ENCODE data around the gene RAET1L.
A peak's percentile ranks its signal among the peaks of the same experiment; 100 is the strongest.
"Not testable (repeated sequence)": the region's sequence is repeated elsewhere in the genome, so short reads cannot be mapped to it uniquely, and the experiment has no call there.

The RAET1L gene

DNA sequence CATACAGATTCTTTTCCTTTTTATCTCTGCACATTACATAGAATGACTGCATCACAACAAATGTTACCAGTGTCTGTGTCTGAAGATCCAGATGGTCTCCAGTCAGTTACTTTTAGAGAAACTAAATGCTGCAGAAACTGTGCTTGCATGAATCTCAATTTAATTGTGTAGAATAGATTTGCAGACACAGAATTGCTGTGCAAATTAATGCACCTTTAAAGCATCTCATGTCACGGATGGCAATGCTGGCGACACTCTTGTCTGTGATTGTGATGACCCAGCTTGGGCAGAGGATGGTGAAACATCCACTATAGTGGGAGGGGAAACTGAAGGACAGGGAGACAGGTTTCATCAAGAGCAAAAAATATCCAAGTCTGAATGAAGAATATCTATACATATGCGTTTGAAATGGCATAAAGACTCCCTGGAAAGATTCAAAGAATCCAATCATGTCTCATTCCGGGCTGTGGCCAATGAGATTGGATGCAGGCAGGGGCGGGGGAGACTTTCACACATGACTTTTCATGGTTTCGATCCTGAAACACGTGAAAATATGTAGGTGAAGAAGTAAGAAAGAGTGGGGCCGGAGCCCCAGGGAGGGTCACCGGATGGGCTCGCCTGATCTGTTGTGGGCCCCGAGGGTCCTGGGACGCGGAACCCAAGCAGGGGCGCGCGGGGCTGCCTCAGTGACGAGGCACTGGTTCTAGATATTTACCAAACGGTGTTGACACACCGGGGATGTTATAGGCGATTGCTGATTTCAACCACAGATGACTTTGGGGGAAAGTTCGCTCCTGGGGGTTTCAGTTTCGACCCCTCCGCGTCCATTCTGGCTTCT, 11.3 kb downstream of the RAET1L start:
- Mint-ChIP-seq H3K4me3 (peak overlapping the region; percentile 75), H3K27me3 (peaks cover 66% of the 10 kb centered on the region), H3K4me1 (peaks cover 13% of the 10 kb centered on the region)
- H3K27ac Mint-ChIP-seq, H3K9me3 Mint-ChIP-seq, H3K36me3 Mint-ChIP-seq: not testable (repeated sequence)

DNA sequence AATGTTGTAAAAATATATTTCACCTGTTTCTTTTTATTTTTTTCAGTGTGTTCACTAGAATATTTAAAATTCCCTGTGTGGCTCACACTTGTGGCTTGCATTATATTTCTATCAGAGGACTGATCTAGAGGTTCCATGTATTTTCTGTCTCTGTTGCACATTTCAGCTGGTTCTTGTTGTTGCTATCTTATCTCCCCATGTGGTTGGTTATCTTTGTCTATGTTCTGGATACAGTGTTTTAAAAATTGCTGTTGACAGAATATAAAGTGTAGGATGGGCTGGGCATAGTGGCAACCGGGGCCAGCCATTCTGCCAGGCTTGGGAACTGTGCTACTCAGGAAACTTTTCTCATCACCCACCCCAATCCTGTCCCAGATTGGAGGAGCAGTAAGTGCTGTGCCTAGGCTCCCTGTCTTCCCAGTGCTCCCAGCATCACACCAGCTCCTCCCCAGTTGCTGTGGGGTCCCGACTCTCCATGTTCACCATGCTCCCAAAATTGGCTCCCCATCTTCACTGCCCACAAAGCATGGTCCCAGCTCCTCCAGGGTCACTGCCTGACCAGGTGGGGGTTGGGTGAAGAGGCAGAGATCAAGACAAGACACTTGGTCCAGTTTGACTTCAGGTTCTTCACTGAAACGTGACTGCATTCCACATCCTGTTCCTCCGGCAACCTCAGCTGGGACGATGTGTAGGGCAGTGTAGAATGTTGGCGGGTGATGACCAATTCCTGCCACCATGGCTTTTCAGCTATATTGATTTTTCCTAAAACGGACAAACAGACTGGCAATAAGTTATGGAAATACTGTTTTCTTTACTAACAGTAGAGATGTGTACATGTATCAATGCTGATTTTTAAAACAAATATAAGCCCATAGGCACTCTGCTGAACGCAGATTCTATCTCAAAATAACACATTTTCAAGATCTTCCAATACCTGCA, 12.2 kb downstream of the RAET1L start:
- H3K4me3 Mint-ChIP-seq, result not testable (repeated sequence)

DNA sequence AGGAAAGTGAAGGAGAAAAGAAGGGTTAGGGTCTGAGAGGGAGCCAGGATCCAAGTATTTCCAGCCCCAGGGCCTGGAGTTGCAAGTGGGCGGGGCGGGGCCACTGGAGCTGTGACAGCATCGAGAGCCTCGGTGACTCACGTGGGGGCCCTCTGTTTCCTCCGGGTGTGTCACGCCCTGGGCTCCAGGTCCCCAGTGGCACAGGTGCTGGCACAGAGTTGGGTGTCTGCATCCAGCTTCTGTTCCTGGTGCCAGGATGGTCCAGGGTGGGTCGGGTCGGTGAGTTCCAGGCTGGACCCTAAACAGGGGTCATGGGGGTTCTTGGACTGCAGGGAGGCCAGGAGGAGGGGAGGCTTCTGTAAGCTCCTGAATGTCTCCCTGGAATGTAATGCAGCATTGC, 16.7 kb downstream of the RAET1L start:
- no peak overlapping the region for H3K27ac Mint-ChIP-seq
- no peaks in the 10 kb centered on the region for H3K9me3 Mint-ChIP-seq
- peaks cover 40% of the 10 kb centered on the region for H3K27me3 Mint-ChIP-seq
- H3K4me1 Mint-ChIP-seq, result peaks cover 18% of the 10 kb centered on the region
- H3K36me3 Mint-ChIP-seq, result no peaks in the 10 kb centered on the region
- no peak overlapping the region for H3K4me3 Mint-ChIP-seq

More for the DNA sequence above, 12.2 kb downstream of the RAET1L start:
- H3K36me3 Mint-ChIP-seq, H3K27ac Mint-ChIP-seq, H3K9me3 Mint-ChIP-seq: not testable (repeated sequence)
- Mint-ChIP-seq H3K27me3 (peaks cover 70% of the 10 kb centered on the region), H3K4me1 (peaks cover 13% of the 10 kb centered on the region)

GRCh38 chr6:150006961-150007464, 18.3 kb downstream of the RAET1L start:
- H3K27ac Mint-ChIP-seq, result no peak overlapping the region
- no peaks in the 10 kb centered on the region for H3K36me3 Mint-ChIP-seq
- no peak overlapping the region for H3K4me3 Mint-ChIP-seq
- H3K4me1 Mint-ChIP-seq, result peaks cover 24% of the 10 kb centered on the region
- peaks cover 28% of the 10 kb centered on the region for H3K27me3 Mint-ChIP-seq
- no peaks in the 10 kb centered on the region for H3K9me3 Mint-ChIP-seq

GRCh38 chr6:150005761-150006651, 19.3 kb downstream of the RAET1L start:
- no peaks in the 10 kb centered on the region for H3K9me3 Mint-ChIP-seq
- no peak overlapping the region for H3K27ac Mint-ChIP-seq
- peak overlapping the region; percentile 87 for H3K4me3 Mint-ChIP-seq
- no peaks in the 10 kb centered on the region for H3K36me3 Mint-ChIP-seq
- H3K4me1 Mint-ChIP-seq, result peaks cover 34% of the 10 kb centered on the region
- peaks cover 19% of the 10 kb centered on the region for H3K27me3 Mint-ChIP-seq

DNA sequence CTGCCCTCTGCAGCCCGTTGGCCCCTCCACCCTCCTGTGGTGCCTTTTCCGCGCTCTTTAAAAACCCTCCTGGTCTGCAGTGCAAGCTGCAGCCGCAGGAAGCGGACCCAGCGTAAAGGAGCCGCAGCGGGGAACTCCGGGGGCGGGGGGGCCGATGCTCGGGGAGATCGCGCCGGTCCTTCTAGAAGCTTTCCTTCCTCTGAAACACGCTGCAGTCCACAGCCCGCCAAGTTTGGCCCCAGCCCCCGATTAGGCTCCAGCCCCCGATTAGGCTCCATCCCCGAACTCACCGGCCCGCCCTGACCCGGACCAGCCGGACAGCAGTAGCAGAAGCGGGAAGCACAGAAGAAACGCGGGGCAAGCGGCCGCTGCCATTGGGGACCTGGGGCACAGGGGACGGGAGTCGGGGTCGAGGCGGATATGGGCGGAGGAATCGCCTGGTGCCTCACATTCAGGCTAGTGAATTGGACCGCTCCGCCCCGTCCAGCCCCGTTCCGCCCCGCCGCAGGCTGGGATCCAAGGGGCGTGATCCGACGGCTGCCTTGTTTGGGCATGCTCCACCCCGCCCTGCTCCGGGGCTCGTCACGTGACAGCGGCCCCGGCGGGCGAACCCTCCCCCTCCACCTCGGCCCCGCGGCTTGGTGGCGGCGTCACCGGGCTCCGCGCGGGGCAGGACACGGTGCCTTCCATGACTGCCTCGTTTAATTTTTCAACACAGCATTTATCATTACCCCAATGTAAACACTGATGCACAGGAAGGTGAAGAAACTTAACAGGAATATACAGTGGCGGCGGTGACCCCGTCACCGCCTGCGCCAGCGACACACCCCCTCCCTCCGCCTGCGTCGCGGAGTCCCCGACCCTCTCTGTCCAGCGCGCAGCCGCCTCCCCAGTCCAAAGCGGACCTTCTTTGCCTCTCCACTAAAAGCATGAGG, 20.3 kb downstream of the RAET1L start:
- peaks cover 42% of the 10 kb centered on the region for H3K4me1 Mint-ChIP-seq
- H3K27me3 Mint-ChIP-seq, result peaks cover 12% of the 10 kb centered on the region
- H3K27ac Mint-ChIP-seq, result peak overlapping the region; percentile 51

DNA sequence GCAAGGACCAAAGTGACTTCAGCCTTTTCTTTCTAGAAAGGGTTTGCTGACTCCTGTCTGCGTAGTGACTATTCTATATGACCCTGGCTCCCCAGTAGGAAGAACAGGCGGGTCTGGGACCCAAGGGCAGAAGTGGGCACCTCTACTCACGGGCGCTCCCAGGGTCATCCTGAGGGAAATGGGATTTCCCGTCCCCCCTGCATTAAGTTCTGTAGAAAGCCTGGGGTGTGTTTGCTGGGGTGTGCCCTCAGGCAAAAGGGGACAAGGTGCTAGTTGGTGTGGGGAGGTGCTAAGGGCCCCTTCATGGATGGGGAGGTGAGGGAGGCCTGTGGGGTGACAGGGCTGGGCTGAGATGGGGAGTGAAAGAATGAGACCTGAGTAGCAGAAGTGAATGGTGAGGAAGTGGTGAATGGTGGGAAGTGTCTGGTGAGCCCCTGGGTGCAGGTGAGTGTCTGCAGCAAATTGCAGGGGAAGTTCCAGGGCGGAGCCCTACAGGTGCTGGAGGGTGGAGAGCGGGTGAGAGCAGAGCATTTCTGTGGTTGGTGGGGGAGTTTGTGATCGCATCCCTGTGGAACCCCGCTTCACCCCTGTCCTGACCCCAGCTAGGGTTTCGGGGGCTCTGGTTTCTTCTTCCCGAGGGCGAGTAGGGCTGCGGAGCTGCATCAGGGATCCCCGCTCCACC, 21.1 kb downstream of the RAET1L start:
- Mint-ChIP-seq H3K36me3 (no peaks in the 10 kb centered on the region), H3K27ac (peak overlapping the region; percentile 16), H3K4me1 (peaks cover 42% of the 10 kb centered on the region), H3K27me3 (peaks cover 7% of the 10 kb centered on the region), H3K4me3 (peak overlapping the region; percentile 87), H3K9me3 (no peaks in the 10 kb centered on the region)

More for the DNA sequence above, 20.3 kb downstream of the RAET1L start:
- H3K4me3 Mint-ChIP-seq, result peak overlapping the region; percentile 87
- no peaks in the 10 kb centered on the region for H3K9me3 Mint-ChIP-seq
- no peaks in the 10 kb centered on the region for H3K36me3 Mint-ChIP-seq

DNA sequence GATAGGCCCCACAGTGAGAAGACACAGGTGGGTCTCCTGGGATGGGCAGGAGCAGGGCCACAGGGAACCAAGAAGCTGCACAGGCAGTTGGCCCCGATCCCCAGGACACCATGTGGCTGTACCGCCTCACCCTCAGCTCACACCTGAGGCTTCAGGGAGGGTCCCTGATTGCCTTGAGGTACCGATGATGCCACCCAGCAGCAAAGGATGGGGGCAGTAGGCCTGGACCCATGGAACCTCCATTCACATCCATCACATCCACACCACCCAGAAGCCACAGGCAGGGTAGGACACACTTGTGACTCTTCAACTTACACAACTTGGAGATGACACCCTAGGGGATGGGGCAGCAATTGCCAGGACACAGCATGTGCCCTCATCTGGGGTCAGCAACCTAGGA, 21.7 kb downstream of the RAET1L start:
- Mint-ChIP-seq H3K4me3 (peak overlapping the region; percentile 87), H3K4me1 (peaks cover 42% of the 10 kb centered on the region)
- not testable (repeated sequence) for H3K36me3 Mint-ChIP-seq, H3K27ac Mint-ChIP-seq, H3K27me3 Mint-ChIP-seq, H3K9me3 Mint-ChIP-seq

- Mint-ChIP-seq H3K9me3 (no peaks in the 10 kb centered on the region), H3K36me3 (no peaks in the 10 kb centered on the region), H3K4me3 (no peak overlapping the region), H3K27me3 (peaks cover 2% of the 10 kb centered on the region), H3K27ac (no peak overlapping the region), H3K4me1 (peaks cover 42% of the 10 kb centered on the region)
Measured at GRCh38 chr6:150002710-150003109, 22.6 kb downstream of the RAET1L start.

GRCh38 chr6:150001295-150002008, 23.9 kb downstream of the RAET1L start:
- H3K9me3 Mint-ChIP-seq, result no peaks in the 10 kb centered on the region
- H3K27ac Mint-ChIP-seq, result peak overlapping the region; percentile 31
- H3K27me3 Mint-ChIP-seq, result peaks cover 6% of the 10 kb centered on the region
- H3K4me3 Mint-ChIP-seq, result peak overlapping the region; percentile 34
- H3K4me1 Mint-ChIP-seq, result peaks cover 37% of the 10 kb centered on the region
- no peaks in the 10 kb centered on the region for H3K36me3 Mint-ChIP-seq

- Mint-ChIP-seq H3K27me3 (peaks cover 17% of the 10 kb centered on the region), H3K36me3 (no peaks in the 10 kb centered on the region)
Measured at GRCh38 chr6:149999636-150000035, 25.7 kb downstream of the RAET1L start.

GRCh38 chr6:149995971-149996370, 29.4 kb downstream of the RAET1L start:
- Mint-ChIP-seq H3K36me3 (no peaks in the 10 kb centered on the region), H3K4me3 (no peak overlapping the region), H3K9me3 (no peaks in the 10 kb centered on the region), H3K4me1 (peaks cover 16% of the 10 kb centered on the region), H3K27ac (no peak overlapping the region), H3K27me3 (peaks cover 44% of the 10 kb centered on the region)

More at GRCh38 chr6:149999636-150000035, 25.7 kb downstream of the RAET1L start:
- Mint-ChIP-seq H3K4me3 (no peak overlapping the region), H3K9me3 (no peaks in the 10 kb centered on the region), H3K27ac (no peak overlapping the region), H3K4me1 (peaks cover 32% of the 10 kb centered on the region)

DNA sequence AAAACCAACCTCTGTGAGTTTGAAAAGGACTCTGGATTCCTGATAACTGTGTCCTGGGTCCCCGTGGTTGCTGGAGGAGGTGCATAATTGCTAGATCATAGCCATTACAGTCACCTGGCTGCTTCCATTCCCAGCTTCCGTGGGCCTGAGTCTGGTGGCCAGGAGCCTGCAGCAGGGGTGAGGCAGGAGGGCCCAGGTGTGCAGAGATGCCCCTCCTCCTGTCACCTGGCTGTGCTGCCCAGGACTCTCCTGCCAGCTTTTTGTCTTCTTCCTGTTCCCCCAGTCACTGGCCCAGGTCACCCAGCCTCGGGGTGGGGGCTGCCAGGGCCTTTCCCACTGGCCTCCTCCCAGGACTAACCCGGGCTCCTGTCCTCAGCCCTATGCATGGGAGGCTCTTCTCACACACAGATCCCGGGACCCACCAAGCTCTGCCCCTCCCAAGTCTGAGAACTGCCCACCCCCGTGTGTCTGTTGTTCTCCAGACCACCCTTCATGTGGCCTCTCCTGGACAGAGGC, 30.0 kb downstream of the RAET1L start:
- no peak overlapping the region for H3K4me3 Mint-ChIP-seq
- H3K36me3 Mint-ChIP-seq, result no peaks in the 10 kb centered on the region
- H3K9me3 Mint-ChIP-seq, result no peaks in the 10 kb centered on the region
- H3K4me1 Mint-ChIP-seq, result peaks cover 15% of the 10 kb centered on the region
- peaks cover 48% of the 10 kb centered on the region for H3K27me3 Mint-ChIP-seq
- H3K27ac Mint-ChIP-seq, result no peak overlapping the region

Measured in activated naive CD4-positive, alpha-beta T cell treated with anti-CD3 and anti-CD28 coated beads, Interleukin-2, amount 50 U/mL, for 24 hours (primary cell).